Central memory CD8-positive, alpha-beta T cell (primary cell): ENCODE results near the gene DRC1.

Experiments
- ATAC-seq: fragments of 150-1000 bp; cut with Tn5 transposase; replicated peaks from 2 replicates; pipeline ENCODE4 v1.10.0; 2022; ENCODE audit warnings: mild to moderate bottlenecking, moderate FRiP score, moderate number of reproducible peaks; ENCODE audit not compliant: poor library complexity, severe bottlenecking; ENCODE audit errors: extremely low read depth
- DNase-seq, 2 donors: peaks; one replicate each; pipeline ENCODE4 v3.0.0; 2021; ENCODE audit warnings: low spot score in 2 of 2
- H3K27ac Mint-ChIP-seq: one replicate; pipeline ENCODE4 v1.8.0; 2022; ENCODE audit warnings: low read depth, mild to moderate bottlenecking, moderate library complexity, mixed read lengths
- H3K27me3 Mint-ChIP-seq: one replicate; pipeline ENCODE4 v1.8.0; 2022; ENCODE audit warnings: mixed read lengths
- H3K36me3 Mint-ChIP-seq: one replicate; pipeline ENCODE4 v1.8.0; 2022; ENCODE audit warnings: mild to moderate bottlenecking, moderate library complexity, mixed read lengths; ENCODE audit not compliant: insufficient read depth
- H3K4me1 Mint-ChIP-seq: one replicate; pipeline ENCODE4 v1.8.0; 2022; ENCODE audit warnings: mixed read lengths
- H3K4me3 Mint-ChIP-seq: one replicate; pipeline ENCODE4 v1.8.0; 2022; ENCODE audit warnings: mild to moderate bottlenecking, moderate library complexity, mixed read lengths
- H3K9me3 Mint-ChIP-seq: one replicate; pipeline ENCODE4 v1.8.0; 2022; ENCODE audit warnings: mixed read lengths

The DRC1 gene

GRCh38 chr2:26489213-26489850 lies 87.6 kb downstream of the DRC1 start:
- Mint-ChIP-seq H3K9me3 (no peaks in the 10 kb centered on the region), H3K4me1 (no peaks in the 10 kb centered on the region), H3K36me3 (no peaks in the 10 kb centered on the region), H3K27ac (no peak overlapping the region), H3K27me3 (peaks cover 12% of the 10 kb centered on the region), H3K4me3 (no peak overlapping the region)
- ATAC-seq, result no peak
- no peak for DNase-seq

- no peak for ATAC-seq
- Mint-ChIP-seq H3K4me1 (no peaks in the 10 kb centered on the region), H3K27ac (no peak overlapping the region), H3K4me3 (no peak overlapping the region), H3K36me3 (no peaks in the 10 kb centered on the region), H3K27me3 (no peaks in the 10 kb centered on the region), H3K9me3 (no peaks in the 10 kb centered on the region)
- DNase-seq, result no peak
Measured at GRCh38 chr2:26491563-26492167, 89.9 kb downstream of the DRC1 start.

- no peaks in the 10 kb centered on the region for H3K9me3 Mint-ChIP-seq
- H3K4me1 Mint-ChIP-seq, result no peaks in the 10 kb centered on the region
- no peaks in the 10 kb centered on the region for H3K36me3 Mint-ChIP-seq
- ATAC-seq (no peak), DNase-seq (no peak)
- H3K27me3 Mint-ChIP-seq, result peaks cover 8% of the 10 kb centered on the region
- H3K4me3 Mint-ChIP-seq, result no peak overlapping the region
- no peak overlapping the region for H3K27ac Mint-ChIP-seq
Measured at GRCh38 chr2:26492749-26493515, 91.2 kb downstream of the DRC1 start.

- H3K9me3 Mint-ChIP-seq, result no peaks in the 10 kb centered on the region
- peaks cover 14% of the 10 kb centered on the region for H3K27me3 Mint-ChIP-seq
- no peak overlapping the region for H3K27ac Mint-ChIP-seq
- ATAC-seq (no peak), DNase-seq (no peak)
- no peaks in the 10 kb centered on the region for H3K36me3 Mint-ChIP-seq
- no peak overlapping the region for H3K4me3 Mint-ChIP-seq
- no peaks in the 10 kb centered on the region for H3K4me1 Mint-ChIP-seq
Measured at GRCh38 chr2:26493566-26493965, 91.8 kb downstream of the DRC1 start.

GRCh38 chr2:26494199-26494598 lies 92.5 kb downstream of the DRC1 start:
- H3K27me3 Mint-ChIP-seq, result peaks cover 21% of the 10 kb centered on the region
- ATAC-seq (no peak), DNase-seq (no peak)
- no peaks in the 10 kb centered on the region for H3K4me1 Mint-ChIP-seq
- H3K4me3 Mint-ChIP-seq, result no peak overlapping the region
- H3K27ac Mint-ChIP-seq, result no peak overlapping the region
- no peaks in the 10 kb centered on the region for H3K9me3 Mint-ChIP-seq
- H3K36me3 Mint-ChIP-seq, result no peaks in the 10 kb centered on the region

GRCh38 chr2:26494891-26495290 lies 93.2 kb downstream of the DRC1 start:
- Mint-ChIP-seq H3K27ac (no peak overlapping the region), H3K4me3 (no peak overlapping the region), H3K27me3 (peaks cover 21% of the 10 kb centered on the region), H3K4me1 (no peaks in the 10 kb centered on the region), H3K36me3 (no peaks in the 10 kb centered on the region), H3K9me3 (no peaks in the 10 kb centered on the region)
- DNase-seq, result no peak
- ATAC-seq, result no peak

- H3K27me3 Mint-ChIP-seq, result peaks cover 21% of the 10 kb centered on the region
- H3K9me3 Mint-ChIP-seq, result no peaks in the 10 kb centered on the region
- ATAC-seq (no peak), DNase-seq (no peak)
- H3K4me1 Mint-ChIP-seq, result no peaks in the 10 kb centered on the region
- H3K36me3 Mint-ChIP-seq, result no peaks in the 10 kb centered on the region
- H3K27ac Mint-ChIP-seq, result no peak overlapping the region
- H3K4me3 Mint-ChIP-seq, result no peak overlapping the region
Measured at GRCh38 chr2:26495705-26496297, 94.1 kb downstream of the DRC1 start.

GRCh38 chr2:26500406-26500805 lies 98.7 kb downstream of the DRC1 start:
- ATAC-seq (no peak), DNase-seq (no peak)
- Mint-ChIP-seq H3K4me3 (no peak overlapping the region), H3K27ac (no peak overlapping the region), H3K4me1 (peaks cover 9% of the 10 kb centered on the region), H3K36me3 (no peaks in the 10 kb centered on the region), H3K27me3 (peaks cover 21% of the 10 kb centered on the region), H3K9me3 (no peaks in the 10 kb centered on the region)

GRCh38 chr2:26503231-26503880 lies 101.6 kb downstream of the DRC1 start:
- H3K27ac Mint-ChIP-seq, result no peak overlapping the region

GRCh38 chr2:26504002-26504401 lies 102.3 kb downstream of the DRC1 start:
- Mint-ChIP-seq H3K27ac (no peak overlapping the region), H3K36me3 (no peaks in the 10 kb centered on the region), H3K27me3 (peaks cover 10% of the 10 kb centered on the region), H3K4me1 (peaks cover 9% of the 10 kb centered on the region), H3K4me3 (peak overlapping the region; percentile 65), H3K9me3 (no peaks in the 10 kb centered on the region)
- ATAC-seq, result no peak
- no peak for DNase-seq

More at GRCh38 chr2:26503231-26503880, 101.6 kb downstream of the DRC1 start:
- Mint-ChIP-seq H3K4me1 (peaks cover 9% of the 10 kb centered on the region), H3K36me3 (no peaks in the 10 kb centered on the region), H3K27me3 (peaks cover 10% of the 10 kb centered on the region), H3K4me3 (peak overlapping the region; percentile 65), H3K9me3 (no peaks in the 10 kb centered on the region)
- peak; percentile 55 to 64 for DNase-seq
- peak; percentile 96 for ATAC-seq

GRCh38 chr2:26506279-26506678 lies 104.6 kb downstream of the DRC1 start:
- Mint-ChIP-seq H3K9me3 (no peaks in the 10 kb centered on the region), H3K27me3 (peaks cover 31% of the 10 kb centered on the region), H3K4me1 (peaks cover 9% of the 10 kb centered on the region), H3K4me3 (no peak overlapping the region), H3K36me3 (no peaks in the 10 kb centered on the region), H3K27ac (no peak overlapping the region)
- ATAC-seq, result no peak
- no peak for DNase-seq
